CD4-positive, alpha-beta T cell (primary cell): ENCODE results near the gene C7orf57. TPM values are rescaled to one million over a fixed set of nuclear protein-coding genes. Genes with fewer than 3 reads are reported as not detected.

Experiments
- ATAC-seq: fragments of 200-7000 bp; cut with Tn5 transposase; one replicate; pipeline ENCODE4 v1.10.0; 2022; ENCODE audit warnings: mild to moderate bottlenecking; ENCODE audit not compliant: poor library complexity
- CTCF ChIA-PET: fragments of 350-600 bp; sonication (Branson Sonifier 250); formaldehyde crosslinking; loops from one replicate; lab custom pipeline; 2021; ENCODE audit warnings: antibody characterized with exemption, inconsistent platforms; lab: Charles Lee
- POLR2A ChIA-PET: fragments of 350-600 bp; sonication (Branson Sonifier 250); formaldehyde crosslinking; loops from one replicate; lab custom pipeline; 2021; ENCODE audit warnings: antibody characterized with exemption, inconsistent platforms; lab: Charles Lee
- DNase-seq, 14 experiments: peaks; one replicate each; pipeline ENCODE4 v3.0.0-alpha.2; 2013 to 2020; ENCODE audit warnings: mixed read lengths in 2 of 14
- H3K27ac ChIP-seq, 2 donors: one replicate each; pipeline versions ENCODE4 v1.5.1 to v1.7.0; 2013; ENCODE audit warnings: low read length in 2 of 2, low read depth in 1 of 2, mild to moderate bottlenecking in 1 of 2
- H3K27me3 ChIP-seq, 2 experiments: 1 replicate in 1 of 2; 2 replicates in 1 of 2; pipeline versions ENCODE4 v1.6.1 to v1.7.0; 2013; ENCODE audit warnings: low read length in 2 of 2, control low read depth in 1 of 2, mild to moderate bottlenecking in 1 of 2, moderate library complexity in 1 of 2; ENCODE audit not compliant: insufficient read depth in 2 of 2, control insufficient read depth in 1 of 2
- H3K36me3 ChIP-seq: one replicate; pipeline ENCODE4 v1.6.1; 2013; ENCODE audit warnings: low read length, control low read depth; ENCODE audit not compliant: insufficient read depth
- H3K4me1 ChIP-seq: one replicate; pipeline ENCODE4 v1.6.1; 2013; ENCODE audit warnings: low read length, control low read depth; ENCODE audit not compliant: insufficient read depth
- H3K4me3 ChIP-seq: one replicate; pipeline ENCODE4 v1.5.1; 2013; ENCODE audit warnings: mild to moderate bottlenecking, low read length, moderate library complexity
- H3K9me3 ChIP-seq, 2 experiments: 1 replicate in 1 of 2; 2 replicates in 1 of 2; pipeline versions ENCODE4 v1.6.1 to v1.7.0; 2013; ENCODE audit warnings: low read length in 2 of 2, mild to moderate bottlenecking in 2 of 2, control low read depth in 1 of 2, moderate library complexity in 1 of 2; ENCODE audit not compliant: control insufficient read depth in 1 of 2, insufficient read depth in 1 of 2
- H3K27ac Mint-ChIP-seq: one replicate; pipeline ENCODE4 v1.8.0; 2020; ENCODE audit warnings: mixed read lengths
- H3K27me3 Mint-ChIP-seq: one replicate; pipeline ENCODE4 v1.8.0; 2021; ENCODE audit warnings: mixed read lengths
- H3K36me3 Mint-ChIP-seq: one replicate; pipeline ENCODE4 v1.8.0; 2021; ENCODE audit warnings: low read depth, mixed read lengths
- H3K4me1 Mint-ChIP-seq: one replicate; pipeline ENCODE4 v1.8.0; 2021; ENCODE audit warnings: low read depth, mixed read lengths
- H3K4me3 Mint-ChIP-seq: one replicate; pipeline ENCODE4 v1.8.0; 2020; ENCODE audit warnings: mild to moderate bottlenecking, mixed read lengths
- H3K9me3 Mint-ChIP-seq: one replicate; pipeline ENCODE4 v1.8.0; 2020; ENCODE audit warnings: mixed read lengths
- intact Hi-C, 2 experiments: fragments of 100-400 bp; cut with DNase I in 1 of 2; cut with micrococcal nuclease in 1 of 2; formaldehyde crosslinking; loops; one replicate each; pipeline versions ENCODE4 v1.15.1 to v1.9.0; 2023 to 2025; cut with DNase I, micrococcal nuclease
- total RNA-seq, 174 experiments: library from RNA in 2 of 174; stranded (reverse) in 2 of 174; gene quantifications; one replicate each; pipeline ENCODE4 v1.2.3 and lab custom pipeline; 2021 to 2026
- TF ChIP-seq, protein P1 (sequence below): fragments of 200-600 bp; IDR thresholded peaks from one replicate; pipeline ENCODE4 v1.8.0; 2022; ENCODE audit warnings: antibody characterized with exemption, mild to moderate bottlenecking

C7orf57 gene
- total RNA-seq, 2 experiments from 2014 or later = 0.56 TPM; not detected in 1

GRCh38 chr7:48016641-48017040 is 18.7 kb upstream of the C7orf57 start:
- Mint-ChIP-seq H3K36me3 (peaks cover 5% of the 10 kb centered on the region), H3K27me3 (peaks cover 43% of the 10 kb centered on the region), H3K4me3 (no peak overlapping the region), H3K4me1 (no peaks in the 10 kb centered on the region), H3K9me3 (peaks cover 4% of the 10 kb centered on the region), H3K27ac (no peak overlapping the region)
- no peaks in the 10 kb centered on the region for H3K4me1 ChIP-seq
- ChIA-PET CTCF (no interaction called here), POLR2A (no interaction called here)
- no peaks in the 10 kb centered on the region for H3K36me3 ChIP-seq
- no peak overlapping the region for H3K27ac ChIP-seq
- H3K4me3 ChIP-seq = no peak overlapping the region
- DNase-seq = no peak
- peaks cover 0 to 3% of the 10 kb centered on the region in 2 experiments for H3K9me3 ChIP-seq
- TF ChIP-seq, protein P1, sequence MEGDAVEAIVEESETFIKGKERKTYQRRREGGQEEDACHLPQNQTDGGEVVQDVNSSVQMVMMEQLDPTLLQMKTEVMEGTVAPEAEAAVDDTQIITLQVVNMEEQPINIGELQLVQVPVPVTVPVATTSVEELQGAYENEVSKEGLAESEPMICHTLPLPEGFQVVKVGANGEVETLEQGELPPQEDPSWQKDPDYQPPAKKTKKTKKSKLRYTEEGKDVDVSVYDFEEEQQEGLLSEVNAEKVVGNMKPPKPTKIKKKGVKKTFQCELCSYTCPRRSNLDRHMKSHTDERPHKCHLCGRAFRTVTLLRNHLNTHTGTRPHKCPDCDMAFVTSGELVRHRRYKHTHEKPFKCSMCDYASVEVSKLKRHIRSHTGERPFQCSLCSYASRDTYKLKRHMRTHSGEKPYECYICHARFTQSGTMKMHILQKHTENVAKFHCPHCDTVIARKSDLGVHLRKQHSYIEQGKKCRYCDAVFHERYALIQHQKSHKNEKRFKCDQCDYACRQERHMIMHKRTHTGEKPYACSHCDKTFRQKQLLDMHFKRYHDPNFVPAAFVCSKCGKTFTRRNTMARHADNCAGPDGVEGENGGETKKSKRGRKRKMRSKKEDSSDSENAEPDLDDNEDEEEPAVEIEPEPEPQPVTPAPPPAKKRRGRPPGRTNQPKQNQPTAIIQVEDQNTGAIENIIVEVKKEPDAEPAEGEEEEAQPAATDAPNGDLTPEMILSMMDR = no peak
- ATAC-seq = no peak
- peaks cover 3 to 7% of the 10 kb centered on the region in 2 experiments for H3K27me3 ChIP-seq
- intact Hi-C loops = no loop called here

- ATAC-seq (no peak), DNase-seq (no peak)
- Histone ChIP-seq H3K4me3 (no peak overlapping the region), H3K4me1 (no peaks in the 10 kb centered on the region), H3K9me3 (peaks cover 0 to 3% of the 10 kb centered on the region in 2 experiments), H3K27ac (no peak overlapping the region), H3K27me3 (peaks cover 3 to 7% of the 10 kb centered on the region in 2 experiments), H3K36me3 (no peaks in the 10 kb centered on the region)
- intact Hi-C loops = no loop called here
- TF ChIP-seq, protein P1 = no peak
- H3K27ac Mint-ChIP-seq = no peak overlapping the region
- H3K36me3 Mint-ChIP-seq = peaks cover 5% of the 10 kb centered on the region
- H3K9me3 Mint-ChIP-seq = peaks cover 8% of the 10 kb centered on the region
- H3K4me1 Mint-ChIP-seq = no peaks in the 10 kb centered on the region
- ChIA-PET POLR2A (no interaction called here), CTCF (no interaction called here)
- H3K27me3 Mint-ChIP-seq = peaks cover 47% of the 10 kb centered on the region
- no peak overlapping the region for H3K4me3 Mint-ChIP-seq
Observed at GRCh38 chr7:48017674-48018073, 17.7 kb upstream of the C7orf57 start.

DNA sequence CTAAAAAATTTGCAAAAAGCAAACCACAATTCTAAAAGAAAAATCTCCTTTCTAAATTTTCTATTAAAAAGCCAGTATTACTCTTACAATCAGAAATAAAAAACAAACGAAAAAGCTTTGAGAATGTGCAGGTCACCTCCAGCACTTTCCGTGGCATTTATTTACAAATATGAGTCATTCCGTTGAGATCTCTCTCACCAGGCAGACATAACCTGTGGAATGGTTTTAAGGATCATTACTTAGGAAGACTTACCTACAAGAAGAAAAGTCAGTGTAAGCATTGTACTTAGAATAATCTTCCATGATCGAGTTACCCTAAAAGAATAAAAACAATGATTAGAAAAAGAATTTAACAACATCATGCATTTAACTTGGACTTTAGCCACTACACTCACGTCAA is 9.7 kb upstream of the C7orf57 start:
- Mint-ChIP-seq H3K9me3 (peaks cover 11% of the 10 kb centered on the region), H3K36me3 (no peaks in the 10 kb centered on the region), H3K27me3 (peaks cover 64% of the 10 kb centered on the region), H3K4me3 (no peak overlapping the region), H3K27ac (no peak overlapping the region), H3K4me1 (no peaks in the 10 kb centered on the region)
- ATAC-seq (no peak), DNase-seq (no peak)
- Histone ChIP-seq H3K27ac (no peak overlapping the region), H3K9me3 (no peaks in the 10 kb centered on the region), H3K36me3 (no peaks in the 10 kb centered on the region), H3K4me1 (no peaks in the 10 kb centered on the region), H3K27me3 (peaks cover 0 to 11% of the 10 kb centered on the region in 2 experiments), H3K4me3 (no peak overlapping the region)
- ChIA-PET CTCF (no interaction called here), POLR2A (no interaction called here)
- intact Hi-C loops = no loop called here
- TF ChIP-seq, protein P1 = no peak
